Fibroblast of lung (primary cell): Measurements from ENCODE around the gene EXD1. TPM values are rescaled to one million over a fixed set of nuclear protein-coding genes. Genes with fewer than 3 reads are reported as not detected.

Source experiments
- DNase-seq, 2 donors: peaks; one replicate each; pipeline versions ENCODE4 v3.0.0 to v3.0.0-alpha.2; 2010; ENCODE audit warnings: low read depth in 2 of 2
- H2AFZ ChIP-seq: 2 replicates; pipeline ENCODE4 v1.5.1; 2012; ENCODE audit warnings: low read length, control low read depth, inconsistent platforms
- H3K27ac ChIP-seq: 2 replicates; pipeline ENCODE4 v1.5.1; 2011; ENCODE audit warnings: low read length, control low read depth; ENCODE audit not compliant: insufficient read depth
- H3K27me3 ChIP-seq: 2 replicates; pipeline ENCODE4 v1.5.1; 2011; ENCODE audit warnings: mild to moderate bottlenecking, low read length; ENCODE audit not compliant: control insufficient read depth, insufficient read depth
- H3K36me3 ChIP-seq: 2 replicates; pipeline ENCODE4 v1.5.1; 2011; ENCODE audit warnings: low read length; ENCODE audit not compliant: control insufficient read depth, insufficient read depth
- H3K4me1 ChIP-seq: 2 replicates; pipeline ENCODE4 v1.5.1; 2011; ENCODE audit warnings: low read length; ENCODE audit not compliant: control insufficient read depth, insufficient read depth; ENCODE audit errors: extremely low read depth
- H3K4me2 ChIP-seq: 2 replicates; pipeline ENCODE4 v1.5.1; 2011; ENCODE audit warnings: low read length, control low read depth; ENCODE audit not compliant: insufficient read depth; ENCODE audit errors: extremely low read depth
- H3K4me3 ChIP-seq, 4 experiments: fragments of 200-600 bp in 1 of 4; sonication (generic) in 1 of 4; replicated peaks in 1 of 4; 2 replicates each; pipeline ENCODE4 v1.5.1; 2011 to 2016; ENCODE audit warnings: low read length in 4 of 4, low read depth in 3 of 4, mild to moderate bottlenecking in 3 of 4, control low read depth in 2 of 4, inconsistent platforms in 1 of 4, mixed read lengths in 1 of 4; ENCODE audit not compliant: insufficient read depth in 1 of 4; ENCODE audit errors: control extremely low read depth in 1 of 4
- H3K79me2 ChIP-seq: 2 replicates; pipeline ENCODE4 v1.5.1; 2012; ENCODE audit warnings: mild to moderate bottlenecking, low read length, inconsistent platforms; ENCODE audit not compliant: control insufficient read depth, insufficient read depth
- H3K9ac ChIP-seq: 2 replicates; pipeline ENCODE4 v1.5.1; 2011; ENCODE audit warnings: mild to moderate bottlenecking, low read length, control low read depth; ENCODE audit not compliant: insufficient read depth
- H3K9me3 ChIP-seq: 2 replicates; pipeline ENCODE4 v1.5.1; 2012; ENCODE audit warnings: low read depth, low read length; ENCODE audit not compliant: control insufficient read depth, insufficient read depth
- H4K20me1 ChIP-seq: 2 replicates; pipeline ENCODE4 v1.5.1; 2011; ENCODE audit warnings: low read length; ENCODE audit not compliant: control insufficient read depth, insufficient read depth; ENCODE audit errors: extremely low read depth
- EZH2 ChIP-seq: IDR thresholded peaks from 2 replicates; pipeline ENCODE4 v1.5.1; 2012; ENCODE audit warnings: low read length, control low read depth, mild to moderate bottlenecking; ENCODE audit errors: missing control alignments
- polyA plus RNA-seq, 2 donors: library from polyadenylated mRNA; depleted of rRNA in 1 of 2; stranded (reverse) in 1 of 2; unstranded in 1 of 2; fragments of >200 nt; gene quantifications; 2 replicates each; pipeline ENCODE4 v1.2.1, GENCODE V29; 2011 to 2012; ENCODE audit warnings: missing spikeins in 1 of 2
- total RNA-seq: library from RNA; depleted of rRNA; stranded (reverse); fragments of >200 nt; gene quantifications from 2 replicates; pipeline ENCODE4 v1.2.1, GENCODE V29; 2014
- TF ChIP-seq, protein P1 (sequence below), 2 donors: IDR thresholded peaks in 1 of 2; conservative IDR thresholded peaks in 1 of 2; 1 replicate in 1 of 2; 2 replicates in 1 of 2; pipeline ENCODE4 v1.5.1; 2011 to 2012; ENCODE audit warnings: low read length in 2 of 2, control low read depth in 1 of 2, inconsistent platforms in 1 of 2, low read depth in 1 of 2, mild to moderate bottlenecking in 1 of 2

The EXD1 gene
- total and polyA plus RNA-seq, 2 donors (not counting 1 experiment from before 2014, with no cell fraction given), result 0.17 TPM; not detected in 1

DNA sequence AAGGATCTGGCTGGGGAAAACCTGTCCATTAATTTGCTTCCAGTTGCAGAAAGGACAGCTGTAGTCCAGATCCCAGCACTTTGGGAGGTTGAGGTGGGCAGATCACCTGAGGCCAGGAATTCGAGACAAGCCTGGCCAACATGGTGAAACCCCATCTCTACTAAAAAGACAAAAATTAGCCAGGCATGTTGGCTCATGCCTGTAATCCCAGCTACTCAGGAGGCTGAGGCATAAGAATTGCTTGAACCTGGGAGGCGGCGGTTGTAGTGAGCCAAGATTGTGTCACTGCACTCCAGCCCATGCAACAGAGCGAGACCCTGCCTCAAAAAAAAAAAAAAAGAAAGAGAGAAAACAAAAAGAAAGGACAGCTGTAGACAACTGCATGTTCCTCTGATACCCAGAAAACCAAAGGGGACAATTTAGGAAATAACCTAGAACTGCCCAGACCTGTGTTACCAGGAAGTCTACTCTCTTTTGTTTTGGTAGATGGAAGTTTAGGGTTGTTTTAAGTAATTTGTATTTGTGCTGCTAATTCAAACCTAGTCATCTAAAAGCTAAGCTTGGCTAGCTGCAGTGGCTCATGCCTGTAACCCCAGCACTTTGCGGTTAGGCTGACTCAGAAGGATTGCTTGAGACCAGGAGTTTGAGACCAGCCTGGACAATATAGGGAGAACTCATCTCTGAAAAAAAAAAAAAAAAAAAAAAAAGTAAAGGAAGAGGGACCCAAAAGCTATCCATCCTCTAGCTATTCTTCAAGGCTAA, 22.7 kb downstream of the EXD1 start:
- no peak overlapping the region for H3K9ac ChIP-seq
- H3K36me3 ChIP-seq, result no peaks in the 10 kb centered on the region
- no peaks in the 10 kb centered on the region for H4K20me1 ChIP-seq
- peak; percentile 18 to 75 for DNase-seq
- no peak overlapping the region for H3K27ac ChIP-seq
- no peak overlapping the region for H3K4me3 ChIP-seq
- no peaks in the 10 kb centered on the region for H3K79me2 ChIP-seq
- H2AFZ ChIP-seq, result no peak overlapping the region
- H3K4me1 ChIP-seq, result no peaks in the 10 kb centered on the region
- no peak for TF ChIP-seq EZH2
- H3K27me3 ChIP-seq, result peaks cover 6% of the 10 kb centered on the region
- H3K9me3 ChIP-seq, result no peaks in the 10 kb centered on the region
- H3K4me2 ChIP-seq, result no peak overlapping the region

DNA sequence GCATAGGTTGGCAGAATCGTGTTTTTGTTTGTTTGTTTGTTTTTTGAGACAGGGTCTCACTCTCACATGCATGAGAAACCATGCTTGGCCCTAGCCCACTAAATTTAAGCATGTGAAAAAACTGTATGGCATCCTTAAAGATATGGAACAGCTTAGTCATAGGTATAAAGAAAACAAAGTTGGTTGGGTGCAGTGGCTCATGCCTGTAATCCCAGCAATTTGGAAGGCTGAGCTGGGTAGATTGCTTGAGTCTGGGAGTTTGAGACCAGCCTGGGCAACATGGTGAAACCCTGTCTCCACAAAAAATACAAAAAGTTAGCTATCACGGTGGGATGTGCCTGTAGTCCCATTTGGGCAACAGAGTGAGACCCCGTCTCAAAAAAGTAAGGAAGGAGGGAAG, 25.2 kb downstream of the EXD1 start:
- no peaks in the 10 kb centered on the region for H4K20me1 ChIP-seq
- no peaks in the 10 kb centered on the region for H3K36me3 ChIP-seq
- no peaks in the 10 kb centered on the region for H3K4me1 ChIP-seq
- peaks cover 6% of the 10 kb centered on the region for H3K27me3 ChIP-seq
- H3K79me2 ChIP-seq, result no peaks in the 10 kb centered on the region
- peak in 1 of 2 donors; percentile 18 for DNase-seq
- no peak overlapping the region for H3K4me2 ChIP-seq
- H3K9me3 ChIP-seq, result no peaks in the 10 kb centered on the region
- TF ChIP-seq, protein P1, sequence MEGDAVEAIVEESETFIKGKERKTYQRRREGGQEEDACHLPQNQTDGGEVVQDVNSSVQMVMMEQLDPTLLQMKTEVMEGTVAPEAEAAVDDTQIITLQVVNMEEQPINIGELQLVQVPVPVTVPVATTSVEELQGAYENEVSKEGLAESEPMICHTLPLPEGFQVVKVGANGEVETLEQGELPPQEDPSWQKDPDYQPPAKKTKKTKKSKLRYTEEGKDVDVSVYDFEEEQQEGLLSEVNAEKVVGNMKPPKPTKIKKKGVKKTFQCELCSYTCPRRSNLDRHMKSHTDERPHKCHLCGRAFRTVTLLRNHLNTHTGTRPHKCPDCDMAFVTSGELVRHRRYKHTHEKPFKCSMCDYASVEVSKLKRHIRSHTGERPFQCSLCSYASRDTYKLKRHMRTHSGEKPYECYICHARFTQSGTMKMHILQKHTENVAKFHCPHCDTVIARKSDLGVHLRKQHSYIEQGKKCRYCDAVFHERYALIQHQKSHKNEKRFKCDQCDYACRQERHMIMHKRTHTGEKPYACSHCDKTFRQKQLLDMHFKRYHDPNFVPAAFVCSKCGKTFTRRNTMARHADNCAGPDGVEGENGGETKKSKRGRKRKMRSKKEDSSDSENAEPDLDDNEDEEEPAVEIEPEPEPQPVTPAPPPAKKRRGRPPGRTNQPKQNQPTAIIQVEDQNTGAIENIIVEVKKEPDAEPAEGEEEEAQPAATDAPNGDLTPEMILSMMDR (conservative IDR thresholded peaks at IDR 0.05 in 1 of 2, IDR thresholded peaks at IDR 0.05 in 1 of 2; ENCODE audit: low read depth in 1 of 2, low read length in 2 of 2), result no peak
- TF ChIP-seq EZH2, result no peak
- no peak overlapping the region for H3K4me3 ChIP-seq
- no peak overlapping the region for H3K9ac ChIP-seq
- no peak overlapping the region for H2AFZ ChIP-seq
- H3K27ac ChIP-seq, result no peak overlapping the region

DNA sequence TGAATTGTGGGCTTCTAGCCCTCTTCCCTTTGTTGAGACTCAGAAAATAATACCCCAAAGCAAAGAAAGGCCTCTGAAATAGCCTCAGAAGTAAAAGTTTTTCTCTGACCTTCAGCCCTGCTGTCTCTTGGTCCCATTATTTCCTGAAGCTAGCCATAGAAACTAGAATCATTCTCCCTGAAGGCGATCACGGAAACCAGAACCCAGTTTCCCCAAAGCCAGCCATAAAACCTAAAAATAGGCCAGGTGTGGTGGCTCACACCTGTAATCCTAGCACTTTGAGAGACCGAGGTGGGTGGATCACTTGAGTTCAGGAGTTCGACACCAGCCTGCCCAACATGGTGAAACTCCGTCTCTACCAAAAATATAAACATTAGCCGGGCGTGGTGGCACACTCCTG, 27.2 kb downstream of the EXD1 start:
- no peaks in the 10 kb centered on the region for H3K36me3 ChIP-seq
- no peak overlapping the region for H3K4me3 ChIP-seq
- H3K27me3 ChIP-seq, result no peaks in the 10 kb centered on the region
- H4K20me1 ChIP-seq, result no peaks in the 10 kb centered on the region
- no peaks in the 10 kb centered on the region for H3K79me2 ChIP-seq
- H3K9ac ChIP-seq, result no peak overlapping the region
- no peak overlapping the region for H3K4me2 ChIP-seq
- no peak overlapping the region for H2AFZ ChIP-seq
- no peak overlapping the region for H3K27ac ChIP-seq
- H3K9me3 ChIP-seq, result no peaks in the 10 kb centered on the region
- no peaks in the 10 kb centered on the region for H3K4me1 ChIP-seq
- no peak for DNase-seq
- no peak for TF ChIP-seq EZH2
- TF ChIP-seq, protein P1 (conservative IDR thresholded peaks at IDR 0.05 in 1 of 2, IDR thresholded peaks at IDR 0.05 in 1 of 2; ENCODE audit: low read depth in 1 of 2, low read length in 2 of 2), result no peak
